Esophagus squamous epithelium (tissue), 4 donors: ENCODE measurements around the gene GAMT.

Source experiments
- POLR2A ChIP-seq, 4 donors: fragments of 450-650 bp; IDR thresholded peaks; one replicate each; pipeline ENCODE4 v1.6.1; 2017; ENCODE audit warnings: antibody characterized with exemption in 4 of 4, mild to moderate bottlenecking in 4 of 4, moderate library complexity in 3 of 4
- TF ChIP-seq, protein P1 (sequence below), 6 experiments: fragments of 450-650 bp in 4 of 6; fragments of 200-600 bp in 2 of 6; sonication (generic) in 2 of 6; IDR thresholded peaks; one replicate each; pipeline ENCODE4 v1.5.1; 2016 to 2019; ENCODE audit warnings: antibody characterized with exemption in 6 of 6, mild to moderate bottlenecking in 4 of 6, moderate library complexity in 4 of 6

DNA sequence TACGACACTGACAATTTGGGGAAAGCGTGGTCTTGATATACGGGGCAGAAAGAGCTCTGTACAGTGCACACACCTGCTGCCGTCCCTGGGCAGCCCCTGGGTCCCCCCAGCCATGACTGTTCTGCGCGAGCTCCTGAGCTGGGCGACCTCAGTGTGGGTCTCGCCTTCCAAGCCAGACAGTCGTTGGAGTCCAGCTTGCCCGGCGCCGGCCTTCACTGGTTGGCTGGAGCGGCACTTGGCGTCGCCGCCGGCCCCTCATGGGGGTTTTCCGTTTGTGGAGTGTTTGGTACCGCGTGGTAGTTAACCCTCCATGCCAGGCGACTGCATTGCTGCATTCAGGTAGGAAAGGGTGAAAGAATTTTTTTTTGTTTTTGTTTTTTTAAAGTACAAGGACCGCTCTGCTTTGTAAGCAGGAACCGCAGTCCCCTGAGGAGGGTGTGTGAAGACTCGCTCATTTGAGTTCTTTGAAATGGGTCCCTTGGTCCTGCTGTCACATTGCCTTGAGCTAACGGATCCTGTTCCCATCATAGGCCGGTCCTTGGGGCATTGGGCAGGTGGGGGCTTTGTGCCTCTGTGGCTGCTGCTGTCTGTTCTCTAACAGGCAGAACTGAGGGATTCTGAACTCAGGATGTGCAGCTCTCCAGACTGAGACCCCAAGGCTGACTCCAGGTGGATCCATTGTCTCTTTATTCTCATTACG, 26.0 kb upstream of the GAMT start:
- TF ChIP-seq, protein P1, sequence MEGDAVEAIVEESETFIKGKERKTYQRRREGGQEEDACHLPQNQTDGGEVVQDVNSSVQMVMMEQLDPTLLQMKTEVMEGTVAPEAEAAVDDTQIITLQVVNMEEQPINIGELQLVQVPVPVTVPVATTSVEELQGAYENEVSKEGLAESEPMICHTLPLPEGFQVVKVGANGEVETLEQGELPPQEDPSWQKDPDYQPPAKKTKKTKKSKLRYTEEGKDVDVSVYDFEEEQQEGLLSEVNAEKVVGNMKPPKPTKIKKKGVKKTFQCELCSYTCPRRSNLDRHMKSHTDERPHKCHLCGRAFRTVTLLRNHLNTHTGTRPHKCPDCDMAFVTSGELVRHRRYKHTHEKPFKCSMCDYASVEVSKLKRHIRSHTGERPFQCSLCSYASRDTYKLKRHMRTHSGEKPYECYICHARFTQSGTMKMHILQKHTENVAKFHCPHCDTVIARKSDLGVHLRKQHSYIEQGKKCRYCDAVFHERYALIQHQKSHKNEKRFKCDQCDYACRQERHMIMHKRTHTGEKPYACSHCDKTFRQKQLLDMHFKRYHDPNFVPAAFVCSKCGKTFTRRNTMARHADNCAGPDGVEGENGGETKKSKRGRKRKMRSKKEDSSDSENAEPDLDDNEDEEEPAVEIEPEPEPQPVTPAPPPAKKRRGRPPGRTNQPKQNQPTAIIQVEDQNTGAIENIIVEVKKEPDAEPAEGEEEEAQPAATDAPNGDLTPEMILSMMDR (IDR thresholded peaks at IDR 0.05) = no peak
- TF ChIP-seq POLR2A (IDR thresholded peaks at IDR 0.05) = no peak
